HG03521 (cell line): ENCODE measurements around the gene ABCB10.
"Not testable (repeated sequence)": the region's sequence is repeated elsewhere in the genome, so short reads cannot be mapped to it uniquely, and the experiment has no call there.

Experiments used
- ATAC-seq: cut with Tn5 transposase; IDR thresholded peaks from one replicate; pipeline ENCODE4 v1.9.1; 2021; ENCODE audit warnings: mild to moderate bottlenecking, moderate library complexity; ENCODE audit not compliant: unreplicated experiment

The ABCB10 gene

GRCh38 chr1:229480495-229480894 lies 78.0 kb downstream of the ABCB10 start:
- no peak for ATAC-seq

- ATAC-seq = peak; percentile 51
Measured at GRCh38 chr1:229479660-229480399, 78.7 kb downstream of the ABCB10 start.

GRCh38 chr1:229478852-229479251 lies 79.7 kb downstream of the ABCB10 start:
- peak; percentile 68 for ATAC-seq

- ATAC-seq = not testable (repeated sequence)
Measured at GRCh38 chr1:229475859-229476258, 82.6 kb downstream of the ABCB10 start.

- no peak for ATAC-seq
Measured at GRCh38 chr1:229474509-229474908, 84.0 kb downstream of the ABCB10 start.

- no peak for ATAC-seq
Measured at GRCh38 chr1:229471175-229471574, 87.3 kb downstream of the ABCB10 start.

- ATAC-seq = no peak
Measured at GRCh38 chr1:229470406-229471043, 88.0 kb downstream of the ABCB10 start.

GRCh38 chr1:229466887-229467286 lies 91.6 kb downstream of the ABCB10 start:
- no peak for ATAC-seq
